Loucy (cell line): ENCODE measurements around the gene UCN3.

ENCODE experiments used
- H2AFZ ChIP-seq: fragments of 200-600 bp; sonication (generic); 2 replicates; pipeline ENCODE4 v1.6.0; 2016; ENCODE audit warnings: antibody characterized with exemption, mild to moderate bottlenecking, low read length, moderate library complexity
- H3F3A ChIP-seq: fragments of 200-600 bp; 2 replicates; pipeline ENCODE4 v1.6.0; 2016; ENCODE audit warnings: antibody characterized with exemption, low read depth, mild to moderate bottlenecking
- H3K27me3 ChIP-seq: fragments of 200-600 bp; sonication (generic); 2 replicates; pipeline ENCODE4 v1.6.1; 2014; ENCODE audit warnings: low read length, mild to moderate bottlenecking; ENCODE audit not compliant: insufficient read depth, poor library complexity, severe bottlenecking
- H3K36me3 ChIP-seq: fragments of 200-600 bp; sonication (generic); 2 replicates; pipeline ENCODE4 v1.6.1; 2016; ENCODE audit warnings: low read length; ENCODE audit not compliant: insufficient read depth
- H3K4me1 ChIP-seq: fragments of 200-600 bp; sonication (generic); 2 replicates; pipeline ENCODE4 v1.5.1; 2014; ENCODE audit warnings: low read length, mild to moderate bottlenecking; ENCODE audit not compliant: insufficient read depth, poor library complexity, severe bottlenecking
- H3K4me2 ChIP-seq: fragments of 200-600 bp; sonication (generic); 2 replicates; pipeline ENCODE4 v1.6.0; 2014; ENCODE audit warnings: antibody characterized with exemption, low read length, low read depth, mild to moderate bottlenecking; ENCODE audit not compliant: poor library complexity, severe bottlenecking
- H3K4me3 ChIP-seq: fragments of 200-600 bp; sonication (generic); 2 replicates; pipeline ENCODE4 v1.5.1; 2014; ENCODE audit warnings: low read length, mild to moderate bottlenecking, mixed read lengths; ENCODE audit not compliant: poor library complexity, severe bottlenecking
- H3K79me2 ChIP-seq: fragments of 200-600 bp; sonication (generic); 2 replicates; pipeline ENCODE4 v1.6.1; 2014; ENCODE audit warnings: low read length; ENCODE audit not compliant: insufficient read depth
- H3K9ac ChIP-seq: fragments of 200-600 bp; sonication (generic); 2 replicates; pipeline ENCODE4 v1.6.0; 2014; ENCODE audit warnings: mild to moderate bottlenecking, low read depth, low read length, moderate library complexity; ENCODE audit not compliant: poor library complexity, severe bottlenecking
- H3K9me2 ChIP-seq: fragments of 200-600 bp; sonication (generic); replicated peaks from 2 replicates; pipeline ENCODE4 v1.6.1; 2016; ENCODE audit warnings: low read depth, low read length, mixed read lengths
- H3K9me3 ChIP-seq: fragments of 200-600 bp; sonication (generic); 2 replicates; pipeline ENCODE4 v1.6.1; 2014; ENCODE audit warnings: mild to moderate bottlenecking, antibody characterized with exemption, low read length, low read depth; ENCODE audit not compliant: insufficient read depth
- H4K20me1 ChIP-seq: fragments of 200-600 bp; sonication (generic); 2 replicates; pipeline ENCODE4 v1.6.0; 2014; ENCODE audit warnings: antibody characterized with exemption, low read length, mild to moderate bottlenecking; ENCODE audit not compliant: insufficient read depth, poor library complexity, severe bottlenecking
- EZH2phosphoT487 ChIP-seq: fragments of 200-600 bp; IDR thresholded peaks from 2 replicates; pipeline ENCODE4 v1.6.1; 2018; ENCODE audit warnings: antibody characterized with exemption, mild to moderate bottlenecking, moderate library complexity, borderline replicate concordance
- TF ChIP-seq, protein P1 (sequence below): fragments of 200-600 bp; sonication (generic); conservative IDR thresholded peaks from 2 replicates; pipeline ENCODE4 v1.5.1; 2014; ENCODE audit warnings: mild to moderate bottlenecking, antibody characterized with exemption, low read length

UCN3 gene

DNA sequence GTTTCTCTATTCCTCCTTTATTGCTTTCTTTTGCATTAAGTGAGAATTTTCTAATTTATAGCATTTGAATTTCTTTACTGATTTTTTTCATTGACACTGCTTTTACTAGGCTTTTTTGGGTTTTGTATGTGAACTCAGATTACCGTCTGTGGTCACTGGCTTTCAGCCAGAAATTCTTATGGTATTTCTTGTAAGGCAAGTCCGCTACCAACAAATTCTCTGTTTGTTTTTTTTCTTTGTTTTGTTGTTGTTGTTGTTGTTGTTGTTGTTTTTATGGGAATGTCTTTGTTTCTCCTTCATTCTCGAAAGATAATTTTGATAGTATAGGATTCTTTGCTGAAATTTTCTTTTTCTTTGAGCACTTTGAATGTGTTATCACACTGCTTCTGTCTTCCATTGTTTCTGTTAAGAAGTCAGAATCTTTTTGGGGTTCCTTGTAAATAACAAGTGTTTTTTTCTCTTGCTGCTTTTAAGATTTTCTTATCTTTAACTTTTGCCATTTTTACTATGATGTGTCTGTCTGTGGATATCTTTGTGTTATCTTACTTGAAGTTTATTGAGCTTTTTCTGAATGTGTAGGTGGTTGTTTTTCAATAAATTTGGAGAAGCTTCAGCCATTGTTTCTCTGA, 54.8 kb downstream of the UCN3 start:
- H3K4me3 ChIP-seq = no peak overlapping the region
- H3K79me2 ChIP-seq = peaks cover 100% of the 10 kb centered on the region
- peaks cover 8% of the 10 kb centered on the region; the same call in 1 of the 2 replicates for H3K9me3 ChIP-seq
- no peaks in the 10 kb centered on the region for H3K27me3 ChIP-seq
- no peaks in the 10 kb centered on the region for H3K36me3 ChIP-seq
- no peaks in the 10 kb centered on the region for H3F3A ChIP-seq
- H3K4me1 ChIP-seq = peaks cover 49% of the 10 kb centered on the region
- H3K9me2 ChIP-seq = no peaks in the 10 kb centered on the region
- H3K4me2 ChIP-seq = peak overlapping the region; percentile 42
- TF ChIP-seq, protein P1, sequence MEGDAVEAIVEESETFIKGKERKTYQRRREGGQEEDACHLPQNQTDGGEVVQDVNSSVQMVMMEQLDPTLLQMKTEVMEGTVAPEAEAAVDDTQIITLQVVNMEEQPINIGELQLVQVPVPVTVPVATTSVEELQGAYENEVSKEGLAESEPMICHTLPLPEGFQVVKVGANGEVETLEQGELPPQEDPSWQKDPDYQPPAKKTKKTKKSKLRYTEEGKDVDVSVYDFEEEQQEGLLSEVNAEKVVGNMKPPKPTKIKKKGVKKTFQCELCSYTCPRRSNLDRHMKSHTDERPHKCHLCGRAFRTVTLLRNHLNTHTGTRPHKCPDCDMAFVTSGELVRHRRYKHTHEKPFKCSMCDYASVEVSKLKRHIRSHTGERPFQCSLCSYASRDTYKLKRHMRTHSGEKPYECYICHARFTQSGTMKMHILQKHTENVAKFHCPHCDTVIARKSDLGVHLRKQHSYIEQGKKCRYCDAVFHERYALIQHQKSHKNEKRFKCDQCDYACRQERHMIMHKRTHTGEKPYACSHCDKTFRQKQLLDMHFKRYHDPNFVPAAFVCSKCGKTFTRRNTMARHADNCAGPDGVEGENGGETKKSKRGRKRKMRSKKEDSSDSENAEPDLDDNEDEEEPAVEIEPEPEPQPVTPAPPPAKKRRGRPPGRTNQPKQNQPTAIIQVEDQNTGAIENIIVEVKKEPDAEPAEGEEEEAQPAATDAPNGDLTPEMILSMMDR = no peak
- no peak for TF ChIP-seq EZH2phosphoT487
- peaks cover 33% of the 10 kb centered on the region for H4K20me1 ChIP-seq
- H3K9ac ChIP-seq = no peak overlapping the region
- H2AFZ ChIP-seq = no peak overlapping the region

- peaks cover 23% of the 10 kb centered on the region for H4K20me1 ChIP-seq
- no peaks in the 10 kb centered on the region for H3K27me3 ChIP-seq
- peaks cover 18% of the 10 kb centered on the region for H3K36me3 ChIP-seq
- peaks cover 34% of the 10 kb centered on the region for H3K4me1 ChIP-seq
- no peak overlapping the region for H3K4me3 ChIP-seq
- TF ChIP-seq EZH2phosphoT487 = no peak
- TF ChIP-seq, protein P1 = no peak
- no peak overlapping the region for H3K9ac ChIP-seq
- peaks cover 5% of the 10 kb centered on the region; the same call in 1 of the 2 replicates for H3K9me3 ChIP-seq
- H2AFZ ChIP-seq = no peak overlapping the region
- no peaks in the 10 kb centered on the region for H3F3A ChIP-seq
- no peaks in the 10 kb centered on the region for H3K9me2 ChIP-seq
- peaks cover 91% of the 10 kb centered on the region for H3K79me2 ChIP-seq
- H3K4me2 ChIP-seq = no peak overlapping the region
These were observed 59.0 kb downstream of the UCN3 start for GRCh38 chr10:5423771-5424170.
